HG02884 (cell line): ENCODE data around the gene PLXNA2.

Experiments
- ATAC-seq: cut with Tn5 transposase; IDR thresholded peaks from one replicate; pipeline ENCODE4 v1.9.1; 2021; ENCODE audit warnings: mild to moderate bottlenecking, moderate library complexity; ENCODE audit not compliant: unreplicated experiment

PLXNA2 gene

DNA sequence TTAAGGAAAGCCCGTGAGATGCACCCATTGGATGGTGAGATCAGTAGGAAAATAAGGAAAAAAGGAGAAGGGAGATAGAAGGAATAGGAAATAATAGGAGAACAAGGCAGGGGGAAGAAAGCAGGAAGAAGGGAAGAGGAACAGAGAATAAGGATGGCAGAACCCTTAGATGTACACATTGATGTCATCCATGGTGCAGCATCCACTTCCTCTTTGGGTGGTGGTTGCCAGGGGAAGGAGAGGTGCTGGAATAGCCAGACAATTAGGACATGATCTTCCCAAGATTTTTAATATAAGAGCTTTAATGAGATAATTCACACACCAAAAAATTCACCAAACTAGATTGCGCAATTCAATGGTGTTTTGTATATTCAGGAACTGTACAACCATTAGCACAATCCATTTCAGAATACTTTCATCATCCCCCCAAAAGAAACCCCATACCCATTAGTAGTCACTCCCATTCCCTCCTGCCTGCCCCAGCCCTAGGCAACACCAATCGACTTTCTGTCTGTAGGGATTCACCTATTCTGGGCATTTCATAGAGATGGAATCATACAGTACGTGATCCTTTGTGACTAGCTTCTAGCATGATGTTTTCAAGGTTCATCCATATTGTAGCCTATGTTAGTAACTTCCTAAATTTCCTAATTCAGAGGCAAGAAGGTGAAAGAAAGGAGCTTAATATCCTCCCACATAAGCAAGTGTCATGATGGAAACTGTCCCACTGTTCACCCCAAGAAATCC, 121.4 kb downstream of the PLXNA2 start:
- no peak for ATAC-seq

DNA sequence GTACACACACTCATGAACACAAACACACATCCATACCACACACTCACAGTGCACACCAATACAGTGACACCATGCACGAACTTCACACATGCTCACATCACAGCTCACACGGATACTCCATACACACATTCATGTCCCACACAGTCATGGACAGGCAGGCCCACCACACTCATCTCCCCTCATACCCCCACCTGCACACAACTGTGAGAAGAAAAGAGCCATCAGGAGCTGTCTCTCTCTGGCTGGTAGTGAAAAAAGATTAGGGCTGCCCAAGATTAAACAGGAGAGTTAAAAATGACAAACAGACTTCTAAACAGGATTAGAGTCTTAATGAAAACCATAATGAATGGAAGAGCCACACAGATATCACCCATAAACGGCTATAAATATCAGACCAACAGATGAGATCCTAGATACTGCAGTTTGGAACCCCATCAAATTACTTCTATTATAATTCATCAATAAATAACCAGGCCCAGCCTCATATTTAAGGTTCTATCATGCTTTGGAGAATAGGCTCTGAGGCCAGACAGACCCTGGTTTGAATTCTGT, 122.3 kb downstream of the PLXNA2 start:
- ATAC-seq: no peak

DNA sequence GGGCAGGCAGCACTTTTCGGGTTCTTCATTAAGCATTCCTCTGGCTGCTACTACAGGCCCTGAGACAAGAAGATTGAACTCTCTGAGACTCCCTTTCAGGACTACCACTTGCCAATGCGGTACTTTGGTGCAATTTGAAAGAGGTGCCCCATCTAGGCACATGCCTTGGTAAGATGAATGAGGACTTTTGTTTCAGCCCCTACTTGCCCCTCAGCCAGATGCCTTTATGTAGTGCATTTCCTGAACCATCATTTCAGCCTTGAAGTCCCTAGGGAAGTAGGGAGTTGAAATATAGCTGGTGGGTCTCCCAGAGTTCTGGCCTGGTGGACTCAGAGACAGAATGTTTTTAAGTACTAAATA, 123.8 kb downstream of the PLXNA2 start:
- no peak for ATAC-seq

DNA sequence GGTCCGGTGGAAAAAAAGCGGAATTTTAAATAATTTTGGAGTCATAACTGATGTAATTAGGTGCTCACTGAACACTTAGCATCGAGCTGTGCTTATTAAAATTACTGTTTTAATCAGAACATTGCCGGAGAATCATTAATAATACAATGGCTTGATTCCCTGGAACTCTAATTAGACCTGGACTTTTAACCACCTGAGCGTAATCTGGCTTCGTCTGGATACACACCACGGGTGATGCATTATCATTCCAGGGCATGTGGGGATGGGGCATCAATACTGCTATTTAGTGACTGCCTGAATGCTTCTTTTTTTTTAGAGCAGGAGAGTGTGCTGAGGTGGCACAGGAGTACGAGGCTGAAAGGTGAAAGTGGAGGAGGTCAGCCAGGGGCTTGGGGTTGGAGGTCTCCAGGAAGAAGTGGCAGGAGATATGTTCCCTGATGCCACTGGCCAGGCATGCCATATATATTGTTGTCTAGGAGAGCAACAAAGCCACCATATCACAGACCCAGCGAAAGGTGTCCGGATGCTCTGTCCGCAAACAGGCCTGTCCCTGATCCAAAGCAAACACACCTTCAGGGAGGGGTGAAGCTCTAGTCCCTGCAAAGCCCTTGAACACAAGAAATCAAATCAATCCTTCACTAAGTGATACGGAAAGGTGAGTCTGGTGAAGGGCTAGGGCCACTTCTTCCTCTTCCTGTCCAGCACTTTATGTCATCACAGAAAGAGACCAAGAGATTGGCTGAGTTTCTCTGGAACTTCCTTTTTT, 125.2 kb downstream of the PLXNA2 start:
- ATAC-seq: no peak

DNA sequence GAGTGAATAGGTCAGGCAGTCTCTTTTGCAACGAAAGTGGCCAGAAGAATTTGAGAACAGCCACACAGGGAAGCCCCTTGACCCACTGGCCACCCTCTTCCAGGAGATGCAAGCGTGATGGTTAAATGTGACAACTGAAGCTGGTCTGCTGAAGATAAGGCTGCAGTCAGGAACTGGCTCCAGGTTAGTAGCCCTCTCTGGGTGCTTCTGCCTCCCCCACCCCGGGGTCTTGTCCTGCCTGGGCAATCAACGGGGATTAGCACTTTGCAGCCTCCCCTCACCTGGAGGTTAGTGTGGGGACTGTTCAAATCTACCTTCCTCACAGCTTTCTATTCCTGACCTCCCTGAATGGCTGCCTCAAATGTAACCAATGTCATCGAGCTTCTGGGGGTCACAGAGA, 125.9 kb downstream of the PLXNA2 start:
- no peak for ATAC-seq

DNA sequence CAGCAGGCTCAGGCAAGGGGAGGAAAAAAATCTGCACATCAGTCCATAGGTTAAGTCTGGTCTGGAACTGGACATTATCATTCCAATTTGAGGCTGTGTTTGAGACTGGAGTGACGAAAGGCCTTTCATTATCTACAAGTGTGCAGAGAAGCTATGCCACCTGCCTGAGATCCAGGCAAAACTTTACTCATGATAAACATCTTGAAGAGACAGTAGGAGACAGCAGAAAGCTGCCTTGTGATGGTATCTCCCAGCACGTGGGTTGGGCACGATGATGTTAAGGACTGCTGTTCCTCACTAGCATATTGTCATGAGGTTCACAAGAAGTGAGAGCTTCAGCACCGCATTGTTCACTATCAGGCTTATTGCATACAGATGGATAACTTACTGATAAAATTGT, 126.4 kb downstream of the PLXNA2 start:
- ATAC-seq: no peak

DNA sequence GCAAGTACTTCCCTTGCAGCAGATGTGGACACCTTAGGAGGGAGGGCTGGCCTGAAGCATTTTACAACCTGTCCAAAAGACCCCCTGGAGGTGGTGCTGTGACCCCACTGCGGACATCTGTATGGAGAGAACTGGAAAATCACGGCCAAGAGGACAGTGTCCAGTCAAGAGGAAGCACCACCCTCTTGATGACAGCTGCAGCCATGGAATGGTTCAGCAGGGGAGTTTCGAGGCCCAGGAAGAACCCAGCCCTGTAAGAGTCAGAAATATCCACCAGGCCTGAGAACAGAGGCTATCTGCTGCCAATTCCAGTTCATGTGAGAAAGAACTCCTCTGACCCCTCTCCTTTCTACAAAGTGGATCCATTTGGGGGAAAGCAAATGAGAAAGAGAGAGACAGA, 126.8 kb downstream of the PLXNA2 start:
- no peak for ATAC-seq

DNA sequence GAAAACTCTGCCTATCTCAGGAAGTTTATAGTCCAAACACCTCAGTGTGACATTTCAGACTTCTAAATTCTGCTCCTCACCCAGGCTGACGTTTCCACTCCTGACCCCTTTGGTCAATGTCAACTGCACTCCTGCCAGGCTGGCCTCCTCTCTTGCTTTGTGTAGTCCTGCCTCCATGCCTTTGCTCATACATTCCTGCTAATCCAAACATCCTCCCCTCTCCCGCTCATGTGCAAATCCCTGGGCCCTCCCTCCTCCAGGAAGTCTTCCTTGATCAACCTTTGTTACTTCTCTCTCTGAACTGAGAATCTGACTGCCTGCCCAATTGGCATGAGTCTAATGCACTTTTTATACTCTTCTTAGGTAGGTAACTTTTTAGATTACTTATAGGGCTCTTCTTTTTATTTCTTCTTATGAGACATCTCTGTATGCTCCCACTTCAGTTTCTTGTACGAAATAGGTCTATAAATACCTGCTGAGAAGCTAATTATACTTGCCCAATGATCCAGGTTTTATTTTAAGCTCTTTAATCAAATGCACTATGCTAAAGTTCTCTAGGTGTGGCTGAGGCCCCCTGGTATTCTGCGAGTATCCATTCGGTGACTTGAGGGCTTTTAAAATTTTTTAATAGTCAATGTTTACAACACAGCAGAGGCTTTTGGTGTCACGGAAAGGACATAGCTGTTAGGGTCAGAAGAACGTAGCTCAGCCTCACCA, 128.1 kb downstream of the PLXNA2 start:
- ATAC-seq: no peak

DNA sequence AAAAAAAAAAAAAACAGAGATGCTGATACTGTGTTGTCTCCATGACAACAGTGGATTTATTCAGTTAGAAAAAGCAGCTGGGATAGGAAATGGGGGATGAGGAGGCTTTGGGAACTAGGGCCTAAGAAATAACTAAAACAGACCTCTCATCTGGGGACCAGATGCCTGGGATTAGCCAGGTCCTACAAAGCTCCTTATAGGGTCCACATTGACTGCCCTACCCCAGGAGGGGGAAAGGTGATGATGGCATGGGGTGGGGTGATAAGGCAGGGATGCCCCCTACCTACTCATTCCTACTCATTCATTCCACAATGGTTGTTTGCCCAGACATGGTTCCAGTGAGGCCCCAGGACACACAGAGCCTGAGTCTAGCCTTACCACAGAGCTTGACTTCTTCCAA, 131.2 kb downstream of the PLXNA2 start:
- no peak for ATAC-seq

DNA sequence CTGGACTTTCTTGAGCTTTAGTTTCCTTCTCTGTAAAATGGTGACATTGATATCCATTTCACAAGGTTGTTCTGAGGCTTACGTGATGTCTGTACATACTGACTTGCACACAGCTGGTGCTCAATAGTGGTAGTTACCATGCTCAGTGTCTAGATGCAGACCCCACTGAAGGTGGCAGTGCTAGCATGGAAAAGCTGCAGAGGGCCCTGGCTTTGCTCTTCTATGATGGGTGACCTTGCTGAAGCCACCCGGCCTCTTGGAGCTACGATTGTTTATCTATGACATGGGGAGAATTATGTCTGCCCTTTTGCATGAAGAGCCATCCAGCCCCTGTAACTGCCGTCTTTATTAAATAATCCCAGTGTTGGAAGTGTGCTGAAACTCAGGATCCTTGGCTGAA, 131.8 kb downstream of the PLXNA2 start:
- no peak for ATAC-seq

DNA sequence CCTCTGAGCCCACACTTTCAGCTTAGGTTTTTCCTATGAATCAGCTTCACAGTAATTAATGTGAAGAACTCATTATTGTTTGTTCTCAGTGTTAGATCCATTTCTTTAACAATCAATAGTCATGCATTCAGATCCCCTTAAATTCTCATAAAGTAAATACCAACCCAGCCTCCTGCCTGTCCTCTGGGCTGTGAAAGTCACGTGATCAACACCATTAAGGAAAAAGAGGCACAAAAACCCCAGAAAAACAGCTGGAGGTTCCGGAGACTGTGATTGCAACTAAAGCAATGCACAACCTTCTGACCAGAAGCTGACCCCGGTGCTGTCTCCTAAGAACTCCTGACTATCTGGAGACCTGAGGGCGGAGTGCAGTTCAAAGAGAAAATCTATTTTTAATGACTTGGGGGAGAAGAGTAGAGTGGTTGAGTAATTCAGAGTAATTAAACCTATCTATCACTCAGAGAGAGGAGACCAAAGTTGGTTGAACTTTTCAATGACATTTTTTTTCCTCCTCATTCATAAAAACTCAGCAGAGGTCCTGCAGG, 132.5 kb downstream of the PLXNA2 start:
- no peak for ATAC-seq

DNA sequence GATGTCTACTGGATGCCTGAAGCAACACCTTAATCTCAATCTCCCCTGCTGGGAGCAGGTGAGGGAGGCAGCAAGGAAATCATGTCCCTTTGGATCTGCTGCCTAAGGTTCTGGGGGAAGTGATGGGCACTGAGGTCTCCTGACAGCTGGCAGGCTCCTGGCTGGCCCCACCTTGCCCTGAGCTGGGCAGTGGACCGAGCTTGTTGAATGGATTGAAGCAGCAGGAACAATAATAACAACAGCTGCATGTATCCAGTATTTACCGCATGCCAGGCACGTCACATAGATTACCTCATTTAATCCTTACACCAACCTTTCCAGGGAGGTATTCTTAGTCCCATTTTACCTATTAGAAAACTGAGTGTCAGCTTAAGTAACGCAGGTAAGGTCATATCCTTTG, 133.9 kb downstream of the PLXNA2 start:
- no peak for ATAC-seq

DNA sequence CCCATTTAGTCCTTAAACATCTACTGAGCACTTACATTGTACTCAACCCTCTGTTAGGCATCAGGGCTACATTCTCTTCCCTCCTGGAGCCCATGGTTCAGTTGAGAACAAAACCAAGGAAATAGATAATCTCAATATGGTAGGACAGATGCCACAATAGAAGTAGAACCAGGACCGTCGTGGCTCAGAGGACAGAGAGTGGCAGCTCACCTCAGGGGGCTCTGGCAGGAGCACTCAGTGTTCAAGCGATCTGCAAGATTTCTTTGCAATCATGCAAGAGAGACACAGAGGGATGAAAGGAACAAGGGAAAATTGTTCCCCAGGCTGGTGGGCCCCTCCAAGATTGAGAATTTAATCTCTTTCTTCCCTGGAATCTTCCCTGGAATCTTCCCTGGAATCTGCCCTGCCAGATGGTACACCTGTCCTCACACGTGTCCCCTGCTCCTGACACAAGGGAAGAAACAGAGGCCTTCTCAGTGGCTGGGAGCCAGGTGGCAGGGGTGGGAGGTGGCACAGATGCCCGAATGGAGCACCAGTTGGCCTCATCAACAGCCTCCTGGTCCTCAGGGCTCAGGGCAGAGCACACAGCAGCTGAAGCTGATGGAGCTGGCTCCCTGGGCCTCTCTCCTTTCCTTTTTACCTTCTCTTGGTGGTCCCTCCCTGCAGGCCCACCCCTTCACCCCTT, 135.4 kb downstream of the PLXNA2 start:
- ATAC-seq: no peak

DNA sequence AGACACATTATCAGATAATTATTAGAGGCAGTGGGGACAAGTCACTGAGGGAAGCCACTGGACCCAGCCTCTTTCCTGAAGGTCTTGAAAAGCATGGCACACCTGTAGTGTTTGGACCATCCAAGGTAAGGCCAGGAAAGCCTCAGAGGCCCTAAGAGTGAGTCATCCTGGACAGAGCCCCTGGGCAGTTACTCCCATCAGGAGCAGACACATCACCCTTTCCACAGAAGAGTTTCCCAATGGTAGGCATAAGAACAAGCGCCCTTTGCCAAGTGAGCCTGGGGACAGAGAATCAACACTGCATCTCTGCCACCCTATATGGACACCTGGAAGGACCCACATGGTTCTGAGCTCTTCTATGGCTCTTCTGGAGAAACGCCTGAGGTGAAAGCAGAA, 136.0 kb downstream of the PLXNA2 start:
- ATAC-seq: no peak

DNA sequence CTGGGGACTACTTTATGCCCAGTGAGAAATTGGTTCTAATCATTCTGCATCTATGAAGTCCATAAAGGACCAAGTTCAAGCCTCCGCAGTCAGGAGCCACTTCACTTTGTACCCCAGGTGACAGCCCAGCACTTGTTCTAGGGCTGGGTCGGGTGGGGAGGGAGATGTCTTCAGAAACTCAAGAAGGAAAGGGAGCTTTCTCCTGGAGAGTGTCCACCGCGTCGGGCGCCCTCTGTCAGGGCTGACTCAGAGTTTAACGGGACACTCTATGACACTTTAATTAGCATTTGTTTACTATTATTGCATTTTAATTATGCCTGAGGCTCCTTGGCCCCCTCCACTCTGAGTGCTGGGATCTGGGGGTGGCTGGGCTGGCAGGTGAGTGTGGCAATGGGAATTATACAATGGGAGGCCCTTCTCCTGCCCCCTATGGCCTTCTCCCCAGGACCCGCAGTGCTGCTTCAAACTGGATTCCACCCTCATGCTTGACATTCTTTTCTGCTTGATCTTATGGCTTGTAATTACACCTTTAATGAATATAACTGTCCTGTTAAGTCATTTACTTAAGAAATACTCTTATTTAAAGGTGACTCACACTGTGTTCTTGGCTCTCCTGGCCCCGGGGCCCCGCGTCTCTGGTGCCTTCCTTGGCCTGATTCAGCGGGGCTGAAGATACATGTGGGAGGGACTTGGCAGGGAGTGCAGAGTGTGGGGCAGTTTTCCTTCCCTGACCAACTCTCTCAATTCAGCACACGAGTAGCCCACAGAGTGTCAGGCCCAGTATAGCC, 136.6 kb downstream of the PLXNA2 start:
- ATAC-seq: no peak

DNA sequence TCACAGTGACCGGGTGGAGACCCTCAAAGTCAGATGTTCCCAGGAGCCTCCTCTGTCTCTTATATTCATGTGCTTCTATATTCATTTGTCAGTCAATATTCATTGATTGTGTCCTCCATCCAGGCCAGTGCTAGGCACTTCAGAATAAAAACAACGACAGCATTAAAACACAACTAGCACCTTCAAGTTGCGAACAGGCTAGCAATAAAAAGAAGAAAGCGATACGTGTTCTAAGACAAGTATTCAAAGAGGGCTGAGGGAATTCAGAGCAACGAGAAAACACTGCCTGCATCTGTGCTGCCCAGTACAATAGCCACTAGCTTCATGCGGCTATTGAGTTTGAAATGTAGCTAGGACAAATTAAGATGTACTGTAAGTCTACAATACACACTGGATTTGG, 138.0 kb downstream of the PLXNA2 start:
- ATAC-seq: no peak

DNA sequence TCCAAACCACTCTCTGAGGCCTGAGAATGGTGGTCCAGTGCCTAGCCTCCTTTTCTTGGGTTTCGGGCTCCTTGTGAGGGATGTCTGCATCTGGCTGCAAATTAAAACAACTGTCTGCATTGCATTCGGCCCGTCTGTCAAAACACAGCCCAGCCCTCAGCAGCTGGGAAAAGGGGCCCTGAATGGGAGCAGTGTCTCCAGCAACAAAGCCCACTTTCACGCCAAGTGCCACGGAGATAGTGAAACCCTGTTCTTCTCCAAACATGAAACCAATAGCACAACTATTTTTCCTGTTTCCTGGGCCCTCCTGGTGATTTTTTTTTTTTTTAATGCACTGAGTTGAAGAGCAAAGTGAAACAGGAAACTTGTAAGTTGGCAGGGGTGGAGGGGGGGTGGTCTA, 138.4 kb downstream of the PLXNA2 start:
- no peak for ATAC-seq

DNA sequence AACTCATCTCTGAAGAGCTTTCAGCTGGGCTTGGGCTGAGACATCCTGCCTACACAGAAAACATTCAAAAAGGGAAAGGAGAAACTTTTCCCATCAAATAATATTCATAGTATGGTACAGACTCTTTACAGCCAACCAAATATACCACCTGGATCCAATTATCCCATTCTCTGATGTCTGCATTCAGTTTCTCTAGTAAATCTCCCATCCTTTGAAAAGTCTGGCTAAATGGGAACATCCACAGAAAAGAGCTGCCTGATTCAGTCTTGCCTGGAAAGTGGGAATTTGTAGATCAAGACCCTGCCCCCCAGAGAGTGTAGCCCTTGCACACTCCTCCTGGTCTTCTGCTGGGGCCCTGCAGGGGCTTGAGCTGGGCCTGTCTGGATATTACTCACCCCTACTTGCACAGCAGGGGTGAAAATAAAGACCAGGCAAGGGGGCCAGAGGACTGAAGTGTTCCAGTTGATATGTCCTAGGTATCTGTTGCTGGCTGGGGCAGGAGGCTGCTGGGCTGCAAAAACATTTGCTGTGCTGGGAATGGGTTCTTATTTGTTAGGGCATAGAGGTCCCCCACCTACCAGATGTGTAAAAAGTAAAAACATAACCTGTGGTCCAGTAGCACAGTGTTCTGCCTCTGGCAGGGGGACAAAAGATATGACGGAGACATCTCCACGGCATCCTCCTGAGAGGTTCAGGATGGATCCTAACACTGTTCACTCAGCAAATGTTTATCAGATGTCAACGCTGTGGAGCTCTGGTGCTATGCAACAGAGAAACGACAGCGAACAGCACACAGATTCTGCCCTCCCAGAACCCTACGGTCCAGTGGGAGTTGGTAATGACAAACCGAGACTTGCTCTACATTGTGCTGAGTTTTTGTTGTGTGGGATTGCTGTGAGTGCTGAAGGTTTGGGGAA, 140.3 kb downstream of the PLXNA2 start:
- no peak for ATAC-seq
